Thymus (tissue), 11 donors: ENCODE results near the gene PLCL1. TPM values are rescaled to one million over a fixed set of nuclear protein-coding genes. Genes with fewer than 3 reads are reported as not detected.

Source experiments
- DNase-seq, 9 donors: peaks; one replicate each; pipeline ENCODE4 v3.0.0-alpha.2; 2013; ENCODE audit warnings: low spot score in 9 of 9, low read depth in 6 of 9, missing footprints in 1 of 9
- H3K27ac ChIP-seq, 2 donors: one replicate each; pipeline ENCODE4 v1.5.1; 2013; ENCODE audit warnings: control low read depth in 1 of 2, low read depth in 1 of 2, low read length in 1 of 2, mild to moderate bottlenecking in 1 of 2, moderate library complexity in 1 of 2
- H3K27me3 ChIP-seq, 2 donors: one replicate each; pipeline ENCODE4 v1.5.1; 2013; ENCODE audit warnings: low read length in 1 of 2; ENCODE audit not compliant: control insufficient read depth in 2 of 2, insufficient read depth in 1 of 2
- H3K36me3 ChIP-seq, 2 donors: one replicate each; pipeline ENCODE4 v1.5.1; 2013; ENCODE audit warnings: low read length in 1 of 2, mild to moderate bottlenecking in 1 of 2, moderate library complexity in 1 of 2; ENCODE audit not compliant: control insufficient read depth in 2 of 2, insufficient read depth in 2 of 2
- H3K4me1 ChIP-seq, 2 donors: one replicate each; pipeline ENCODE4 v1.5.1; 2013; ENCODE audit warnings: low read length in 2 of 2; ENCODE audit not compliant: control insufficient read depth in 2 of 2, insufficient read depth in 2 of 2
- H3K4me3 ChIP-seq, 2 donors: one replicate each; pipeline ENCODE4 v1.5.1; 2013; ENCODE audit warnings: low read length in 2 of 2, control low read depth in 1 of 2, mild to moderate bottlenecking in 1 of 2
- H3K9me3 ChIP-seq, 2 donors: one replicate each; pipeline ENCODE4 v1.5.1; 2013; ENCODE audit warnings: low read length in 1 of 2, mild to moderate bottlenecking in 1 of 2; ENCODE audit not compliant: control insufficient read depth in 2 of 2, insufficient read depth in 1 of 2
- WGBS: extraction: QIAGEN DNeasy Blood & Tissue Kit; methylation state at CpG from one replicate; pipeline ENCODE4 v1.1.7; 2013; 5-methylcytosine and 5-hydroxymethylcytosine counted together
- polyA plus RNA-seq: library from polyadenylated mRNA; stranded (reverse); fragments of 200-250 nt; gene quantifications from one replicate; pipeline ENCODE4 v1.2.3, GENCODE V29; 2013
- total RNA-seq: library from RNA; stranded (reverse); fragments of 120-200 nt; gene quantifications from one replicate; pipeline ENCODE4 v1.2.4, GENCODE V29; 2013
- donor health status: healthy.

Gene PLCL1
- total and polyA plus RNA-seq, 2 donors: 7.8 to 16.5 TPM

DNA sequence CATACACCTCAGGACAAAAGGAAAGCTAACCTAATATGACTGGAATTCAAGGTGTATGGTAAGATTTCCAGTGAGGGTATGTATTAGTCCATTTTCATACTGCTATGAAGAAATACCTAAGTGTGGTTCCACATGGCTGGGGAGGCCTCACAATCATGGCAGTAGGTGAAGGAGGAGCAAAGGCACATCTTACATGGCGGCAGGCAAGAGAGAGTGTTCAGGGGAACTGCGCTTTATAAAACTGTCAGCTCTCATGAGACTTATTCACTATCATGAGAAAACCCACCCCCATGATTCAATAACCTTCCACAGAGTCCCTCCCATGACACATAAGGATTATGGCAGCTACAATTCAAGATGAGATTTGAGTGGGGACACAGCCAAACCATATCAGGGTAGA is 186.0 kb downstream of the PLCL1 start:
- 98% methylated on average over 2 of the region's 2 CpGs for WGBS
- DNase-seq: no peak
- Histone ChIP-seq H3K27me3 (no peaks in the 10 kb centered on the region), H3K4me3 (no peak overlapping the region), H3K27ac (no peak overlapping the region), H3K4me1 (peaks cover 0 to under 1% of the 10 kb centered on the region in 2 donors), H3K9me3 (peaks cover 0 to 2% of the 10 kb centered on the region in 2 donors), H3K36me3 (no peaks in the 10 kb centered on the region)

DNA sequence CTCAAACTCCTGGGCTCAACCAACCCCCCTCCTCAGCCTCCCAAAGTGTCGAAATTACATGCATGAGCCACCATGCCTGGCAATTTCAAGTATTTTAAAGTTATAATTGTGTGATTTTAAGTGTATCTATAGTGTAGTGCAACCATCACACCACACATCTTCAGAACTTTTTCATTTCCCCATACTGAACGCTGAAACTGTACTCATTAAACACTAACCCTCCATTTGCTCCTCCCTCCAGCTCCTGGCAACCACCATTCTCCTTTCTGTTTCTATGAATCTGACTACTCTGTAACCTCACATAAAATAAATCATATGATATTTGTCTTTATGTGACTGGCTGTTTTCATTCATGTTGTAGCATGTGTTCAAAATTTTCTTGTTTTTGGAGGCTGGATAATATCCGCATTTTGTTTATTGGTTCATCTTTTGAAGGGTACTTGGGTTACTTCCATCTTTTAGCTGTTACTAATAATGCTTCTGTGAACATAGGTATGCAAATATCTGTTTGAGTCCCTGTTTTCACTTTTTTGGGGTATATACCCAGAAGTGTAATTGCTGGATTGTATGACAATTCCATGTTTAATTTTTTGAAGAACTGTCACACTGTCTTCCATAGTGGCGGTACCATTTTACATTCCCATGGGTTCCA is 188.2 kb downstream of the PLCL1 start:
- DNase-seq: no peak
- H3K9me3 ChIP-seq: peaks cover 0 to 2% of the 10 kb centered on the region in 2 donors
- H3K27me3 ChIP-seq: no peaks in the 10 kb centered on the region
- no peak overlapping the region for H3K27ac ChIP-seq
- 96% methylated on average over 4 of the region's 4 CpGs for whole genome bisulfite sequencing
- no peaks in the 10 kb centered on the region for H3K36me3 ChIP-seq
- H3K4me3 ChIP-seq: no peak overlapping the region
- peaks cover 3 to 6% of the 10 kb centered on the region in 2 donors for H3K4me1 ChIP-seq

DNA sequence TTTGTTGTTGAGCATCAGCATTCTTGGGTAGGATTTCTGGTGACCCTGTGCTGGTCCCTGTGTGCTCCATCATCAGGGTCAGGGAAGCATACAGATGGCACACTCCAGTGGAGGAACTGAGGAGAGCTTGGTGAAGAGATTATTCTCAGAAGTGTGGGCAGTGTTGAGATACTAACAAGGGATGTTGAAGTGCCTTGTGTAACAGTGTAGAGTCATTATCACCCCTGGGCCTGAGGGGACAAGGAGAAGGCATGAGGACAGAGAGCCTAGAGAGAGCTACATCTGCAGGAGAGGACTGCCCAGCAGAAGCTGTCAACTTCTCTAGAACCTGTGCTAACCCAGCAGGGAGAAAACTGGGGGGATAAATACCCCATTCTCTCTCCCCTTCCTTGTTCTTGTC is 189.0 kb downstream of the PLCL1 start:
- DNase-seq: no peak
- peaks cover 0 to under 1% of the 10 kb centered on the region in 2 donors for H3K36me3 ChIP-seq
- peaks cover 3 to 6% of the 10 kb centered on the region in 2 donors for H3K4me1 ChIP-seq
- H3K27me3 ChIP-seq: no peaks in the 10 kb centered on the region
- H3K9me3 ChIP-seq: peaks cover 0 to 2% of the 10 kb centered on the region in 2 donors
- H3K4me3 ChIP-seq: no peak overlapping the region
- no peak overlapping the region for H3K27ac ChIP-seq

DNA sequence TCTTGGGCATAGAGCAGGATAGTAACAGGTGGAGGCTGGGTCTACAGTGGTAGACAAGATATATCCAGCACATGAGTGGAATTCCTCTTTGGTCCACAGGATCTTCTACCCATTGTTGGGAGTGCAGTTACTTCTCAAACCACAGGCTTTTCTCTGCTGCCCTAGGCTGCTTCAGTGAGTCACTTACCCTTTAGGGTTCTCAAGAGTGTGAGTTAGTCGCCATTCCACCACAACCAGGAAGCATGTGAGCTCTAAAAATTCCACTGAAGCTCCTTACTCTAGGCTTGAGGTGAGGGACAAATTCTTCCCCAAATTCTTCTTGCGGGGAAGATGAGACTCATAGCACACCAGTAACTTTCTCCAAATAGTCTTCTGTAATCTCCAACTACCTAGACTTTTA is 189.4 kb downstream of the PLCL1 start:
- peaks cover 3 to 6% of the 10 kb centered on the region in 2 donors for H3K4me1 ChIP-seq
- whole genome bisulfite sequencing: 98% methylated on average over 2 of the region's 2 CpGs
- no peak overlapping the region for H3K4me3 ChIP-seq
- DNase-seq: no peak
- no peak overlapping the region for H3K27ac ChIP-seq
- no peaks in the 10 kb centered on the region for H3K27me3 ChIP-seq
- peaks cover 0 to 3% of the 10 kb centered on the region in 2 donors for H3K36me3 ChIP-seq
- peaks cover 0 to 2% of the 10 kb centered on the region in 2 donors for H3K9me3 ChIP-seq

DNA sequence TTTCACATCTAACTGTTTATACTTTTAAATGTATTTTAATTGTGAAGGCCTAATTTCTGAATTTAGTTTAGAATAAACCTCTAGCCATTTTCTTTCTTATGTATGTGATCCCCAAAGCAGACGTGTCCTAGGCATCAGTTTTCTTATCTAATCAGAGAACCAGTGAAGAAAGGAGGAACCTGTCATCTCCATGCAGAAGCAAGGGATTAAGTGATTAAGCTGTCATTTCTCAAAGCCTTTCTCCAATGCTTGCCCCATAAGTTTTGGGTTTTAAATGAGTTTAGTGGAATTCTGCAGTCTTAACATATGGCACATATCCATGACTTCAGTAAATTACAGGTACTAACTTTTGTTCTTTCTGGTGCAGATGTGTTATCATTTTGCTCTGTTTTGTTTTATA is 190.4 kb downstream of the PLCL1 start:
- Histone ChIP-seq H3K4me3 (no peak overlapping the region), H3K27ac (no peak overlapping the region), H3K36me3 (peaks cover 0 to 3% of the 10 kb centered on the region in 2 donors), H3K27me3 (no peaks in the 10 kb centered on the region), H3K9me3 (peaks cover 0 to 2% of the 10 kb centered on the region in 2 donors), H3K4me1 (peaks cover 3 to 6% of the 10 kb centered on the region in 2 donors)
- WGBS: 92% methylated on average over 1 of the region's 1 CpG
- no peak for DNase-seq

DNA sequence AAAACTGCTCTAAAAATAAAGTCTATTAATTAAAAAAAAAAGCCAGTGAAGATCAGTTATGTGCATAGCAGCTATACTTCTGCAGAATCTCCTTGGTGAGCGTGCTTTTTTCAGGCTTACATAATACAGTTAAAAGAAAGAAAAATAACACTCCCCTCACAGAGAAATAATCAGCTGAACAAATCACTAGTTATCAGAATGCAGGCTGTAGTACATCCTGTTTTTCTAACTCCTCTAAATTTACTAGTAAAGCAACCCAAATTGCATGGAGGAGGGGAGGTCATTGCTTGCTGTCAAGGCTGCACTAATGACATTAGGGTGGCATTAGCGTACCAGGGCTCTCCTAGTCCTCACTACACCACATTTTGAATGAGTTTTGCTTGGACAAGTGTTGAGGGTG is 192.2 kb downstream of the PLCL1 start:
- 76% methylated on average over 2 of the region's 2 CpGs for WGBS
- Histone ChIP-seq H3K27me3 (no peaks in the 10 kb centered on the region), H3K27ac (no peak overlapping the region), H3K9me3 (no peaks in the 10 kb centered on the region), H3K36me3 (peaks cover 0 to 3% of the 10 kb centered on the region in 2 donors), H3K4me1 (peaks cover 3 to 6% of the 10 kb centered on the region in 2 donors), H3K4me3 (no peak overlapping the region)
- DNase-seq: no peak

DNA sequence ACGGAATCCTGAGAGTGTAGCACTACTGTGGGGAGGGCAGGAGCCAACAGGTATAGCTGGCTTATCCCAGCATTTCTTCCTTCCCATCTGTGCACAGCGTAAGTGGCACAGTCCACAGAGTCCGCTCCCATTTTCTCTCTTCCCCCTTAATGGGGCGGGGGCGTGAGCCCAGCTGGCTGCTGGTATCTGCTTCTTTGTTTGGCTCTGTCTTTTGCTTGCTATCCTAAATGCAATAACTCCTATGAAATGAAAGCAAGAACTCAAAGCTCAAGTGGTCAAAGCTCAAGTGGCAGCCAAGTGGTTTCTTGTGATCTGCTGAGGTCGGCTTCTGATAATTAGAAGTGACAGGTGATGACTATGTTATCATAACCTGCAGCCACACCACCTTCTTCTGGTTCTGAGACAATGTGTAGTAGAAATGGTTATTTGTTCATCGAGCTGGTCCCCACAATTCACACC is 192.7 kb downstream of the PLCL1 start:
- H3K9me3 ChIP-seq: no peaks in the 10 kb centered on the region
- peaks cover 0 to 3% of the 10 kb centered on the region in 2 donors for H3K36me3 ChIP-seq
- 97% methylated on average over 7 of the region's 7 CpGs for WGBS
- H3K27ac ChIP-seq: no peak overlapping the region
- DNase-seq: no peak
- H3K27me3 ChIP-seq: no peaks in the 10 kb centered on the region
- no peak overlapping the region for H3K4me3 ChIP-seq
- peaks cover 3 to 6% of the 10 kb centered on the region in 2 donors for H3K4me1 ChIP-seq

DNA sequence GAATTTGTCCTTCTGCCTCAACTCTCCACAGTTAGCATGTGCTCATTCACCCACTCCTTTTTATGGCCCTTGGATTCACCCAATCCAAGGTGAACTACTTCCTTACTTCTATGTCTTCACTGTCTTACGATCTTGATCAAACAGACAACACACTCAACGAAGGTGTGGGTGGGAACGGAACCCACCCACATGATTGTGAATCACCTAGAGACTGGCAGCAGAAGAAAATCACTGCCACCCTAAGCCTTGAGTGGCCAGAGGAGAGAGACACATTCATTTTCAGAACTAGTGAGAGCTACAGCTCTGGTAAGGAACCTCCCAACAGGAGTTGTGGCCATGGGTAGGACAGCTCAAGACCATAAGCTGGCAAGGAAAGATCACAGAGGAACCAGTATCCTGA is 194.3 kb downstream of the PLCL1 start:
- no peaks in the 10 kb centered on the region for H3K27me3 ChIP-seq
- no peak overlapping the region for H3K4me3 ChIP-seq
- DNase-seq: no peak
- peaks cover 3 to 6% of the 10 kb centered on the region in 2 donors for H3K4me1 ChIP-seq
- no peak overlapping the region for H3K27ac ChIP-seq
- H3K9me3 ChIP-seq: no peaks in the 10 kb centered on the region
- 90% methylated on average over 3 of the region's 3 CpGs for WGBS
- peaks cover 0 to 3% of the 10 kb centered on the region in 2 donors for H3K36me3 ChIP-seq

DNA sequence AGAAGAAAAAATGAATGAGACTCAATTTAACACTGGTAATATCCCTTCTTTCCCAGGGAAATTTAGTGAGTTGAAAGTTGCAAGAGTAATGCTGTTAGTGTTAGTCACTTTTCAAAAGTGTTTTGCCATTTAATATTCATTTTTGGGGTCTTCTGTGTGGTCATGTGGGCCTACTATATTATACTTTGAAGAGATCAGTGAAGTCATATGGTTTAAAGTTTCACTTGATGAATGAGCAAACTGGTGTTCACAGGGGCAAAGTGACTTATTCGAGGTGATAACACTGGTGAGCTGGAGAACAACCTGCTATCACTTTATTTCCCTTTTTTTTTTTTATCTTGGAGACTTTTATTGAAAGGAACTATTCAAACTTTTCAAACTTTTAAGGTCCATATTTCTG is 196.0 kb downstream of the PLCL1 start:
- 94% methylated on average over 1 of the region's 1 CpG for WGBS
- no peaks in the 10 kb centered on the region for H3K9me3 ChIP-seq

More for the DNA sequence above, 196.0 kb downstream of the PLCL1 start:
- no peak for DNase-seq
- Histone ChIP-seq H3K27ac (no peak overlapping the region), H3K4me3 (no peak overlapping the region), H3K27me3 (no peaks in the 10 kb centered on the region), H3K4me1 (peaks cover 3 to 5% of the 10 kb centered on the region in 2 donors), H3K36me3 (peaks cover 0 to 3% of the 10 kb centered on the region in 2 donors)
